ENCODE measurements around the gene IARS1.

DNA sequence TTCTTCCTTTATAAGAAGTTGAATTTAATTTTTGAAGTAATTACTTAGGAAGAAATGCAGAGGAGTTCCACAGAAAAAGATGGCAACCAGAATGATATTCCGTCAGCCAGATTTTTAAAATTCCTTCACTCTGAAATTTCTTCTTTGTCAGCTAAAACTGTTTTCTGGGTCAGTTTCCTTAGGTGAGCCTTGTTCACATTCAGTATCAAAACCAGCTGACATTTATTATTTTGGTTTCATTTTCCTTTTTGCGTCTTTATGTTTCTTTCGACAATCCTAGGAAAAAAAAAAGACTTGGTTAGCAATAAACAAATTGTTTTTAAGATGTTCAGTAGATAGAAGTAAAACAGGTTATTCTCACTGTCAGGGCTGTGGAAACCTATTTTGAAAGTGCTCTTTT, 4.1 kb upstream of the IARS1 start:
- TF ChIP-seq POLR2AphosphoS5 (IDR thresholded peaks at IDR 0.05; ENCODE audit: low read depth, low read length): no peak
- no peak for TF ChIP-seq FOXM1 (IDR thresholded peaks at IDR 0.05; ENCODE audit: low read depth)
- no peak for TF ChIP-seq EP300 (IDR thresholded peaks at IDR 0.05; ENCODE audit: borderline replicate concordance in 1 of 2, low read depth in 1 of 2, low read length in 1 of 2)
- TF ChIP-seq, protein P1, sequence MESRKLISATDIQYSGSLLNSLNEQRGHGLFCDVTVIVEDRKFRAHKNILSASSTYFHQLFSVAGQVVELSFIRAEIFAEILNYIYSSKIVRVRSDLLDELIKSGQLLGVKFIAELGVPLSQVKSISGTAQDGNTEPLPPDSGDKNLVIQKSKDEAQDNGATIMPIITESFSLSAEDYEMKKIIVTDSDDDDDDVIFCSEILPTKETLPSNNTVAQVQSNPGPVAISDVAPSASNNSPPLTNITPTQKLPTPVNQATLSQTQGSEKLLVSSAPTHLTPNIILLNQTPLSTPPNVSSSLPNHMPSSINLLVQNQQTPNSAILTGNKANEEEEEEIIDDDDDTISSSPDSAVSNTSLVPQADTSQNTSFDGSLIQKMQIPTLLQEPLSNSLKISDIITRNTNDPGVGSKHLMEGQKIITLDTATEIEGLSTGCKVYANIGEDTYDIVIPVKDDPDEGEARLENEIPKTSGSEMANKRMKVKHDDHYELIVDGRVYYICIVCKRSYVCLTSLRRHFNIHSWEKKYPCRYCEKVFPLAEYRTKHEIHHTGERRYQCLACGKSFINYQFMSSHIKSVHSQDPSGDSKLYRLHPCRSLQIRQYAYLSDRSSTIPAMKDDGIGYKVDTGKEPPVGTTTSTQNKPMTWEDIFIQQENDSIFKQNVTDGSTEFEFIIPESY (IDR thresholded peaks at IDR 0.05; ENCODE audit: borderline replicate concordance, low read depth): no peak
- no peak for TF ChIP-seq NRF1 (IDR thresholded peaks at IDR 0.05; ENCODE audit: low read depth, low read length)
- TF ChIP-seq, protein P2, sequence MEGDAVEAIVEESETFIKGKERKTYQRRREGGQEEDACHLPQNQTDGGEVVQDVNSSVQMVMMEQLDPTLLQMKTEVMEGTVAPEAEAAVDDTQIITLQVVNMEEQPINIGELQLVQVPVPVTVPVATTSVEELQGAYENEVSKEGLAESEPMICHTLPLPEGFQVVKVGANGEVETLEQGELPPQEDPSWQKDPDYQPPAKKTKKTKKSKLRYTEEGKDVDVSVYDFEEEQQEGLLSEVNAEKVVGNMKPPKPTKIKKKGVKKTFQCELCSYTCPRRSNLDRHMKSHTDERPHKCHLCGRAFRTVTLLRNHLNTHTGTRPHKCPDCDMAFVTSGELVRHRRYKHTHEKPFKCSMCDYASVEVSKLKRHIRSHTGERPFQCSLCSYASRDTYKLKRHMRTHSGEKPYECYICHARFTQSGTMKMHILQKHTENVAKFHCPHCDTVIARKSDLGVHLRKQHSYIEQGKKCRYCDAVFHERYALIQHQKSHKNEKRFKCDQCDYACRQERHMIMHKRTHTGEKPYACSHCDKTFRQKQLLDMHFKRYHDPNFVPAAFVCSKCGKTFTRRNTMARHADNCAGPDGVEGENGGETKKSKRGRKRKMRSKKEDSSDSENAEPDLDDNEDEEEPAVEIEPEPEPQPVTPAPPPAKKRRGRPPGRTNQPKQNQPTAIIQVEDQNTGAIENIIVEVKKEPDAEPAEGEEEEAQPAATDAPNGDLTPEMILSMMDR (IDR thresholded peaks at IDR 0.05): no peak
- TF ChIP-seq, protein P3, sequence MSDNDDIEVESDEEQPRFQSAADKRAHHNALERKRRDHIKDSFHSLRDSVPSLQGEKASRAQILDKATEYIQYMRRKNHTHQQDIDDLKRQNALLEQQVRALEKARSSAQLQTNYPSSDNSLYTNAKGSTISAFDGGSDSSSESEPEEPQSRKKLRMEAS (IDR thresholded peaks at IDR 0.05; ENCODE audit: low read depth): no peak
- no peak for TF ChIP-seq MXI1 (IDR thresholded peaks at IDR 0.05; ENCODE audit: low read depth, low read length)
- TF ChIP-seq SIN3A (IDR thresholded peaks at IDR 0.05; ENCODE audit: borderline replicate concordance, low read depth, low read length): no peak
- TF ChIP-seq GABPA (IDR thresholded peaks at IDR 0.05; ENCODE audit: low read depth): no peak

All from SK-N-SH (cell line).